Nephron (organoid): Measurements from ENCODE around the gene JPT2.

Source experiments
- H3K27ac Mint-ChIP-seq, 3 experiments: 2 replicates each; pipeline ENCODE4 v1.8.0; 2020; ENCODE audit warnings: mixed read lengths in 3 of 3, mild to moderate bottlenecking in 2 of 3, moderate library complexity in 1 of 3
- H3K27me3 Mint-ChIP-seq: 2 replicates; pipeline ENCODE4 v1.8.0; 2021; ENCODE audit warnings: low read depth, mild to moderate bottlenecking, moderate library complexity, mixed read lengths
- H3K36me3 Mint-ChIP-seq: 2 replicates; pipeline ENCODE4 v1.8.0; 2020; ENCODE audit warnings: low read depth, mixed read lengths
- H3K4me1 Mint-ChIP-seq: 2 replicates; pipeline ENCODE4 v1.8.0; 2020; ENCODE audit warnings: mixed read lengths
- H3K4me3 Mint-ChIP-seq, 3 experiments: 2 replicates each; pipeline ENCODE4 v1.8.0; 2020; ENCODE audit warnings: mild to moderate bottlenecking in 3 of 3, mixed read lengths in 3 of 3, moderate library complexity in 2 of 3
- H3K9me3 Mint-ChIP-seq: 2 replicates; pipeline ENCODE4 v1.8.0; 2020; ENCODE audit warnings: mixed read lengths
- TF ChIP-seq, protein P1 (sequence below), 3 experiments: fragments of 200-600 bp; sonication (generic); IDR thresholded peaks; one replicate each; pipeline ENCODE4 v1.5.0; 2021; ENCODE audit warnings: antibody characterized with exemption in 3 of 3; ENCODE audit not compliant: unreplicated experiment in 3 of 3

The JPT2 gene

GRCh38 chr16:1677942-1678499 lies at the start of gene JPT2:
Gene JPT2, plus strand, starts transcription at chr16:1678279. Its CDS starts 34 bp downstream, at chr16:1678313.
- Mint-ChIP-seq H3K27ac (peak within 1 kb of the TSS; percentile 23 to 86 (median 48)), H3K36me3 (peaks cover 39% of the 10 kb centered on the region), H3K27me3 (peaks cover 3% of the 10 kb centered on the region), H3K9me3 (no peaks in the 10 kb centered on the region), H3K4me3 (peak within 1 kb of the TSS; percentile 93 to 96 (median 94)), H3K4me1 (peaks cover 7% of the 10 kb centered on the region)
- TF ChIP-seq, protein P1, sequence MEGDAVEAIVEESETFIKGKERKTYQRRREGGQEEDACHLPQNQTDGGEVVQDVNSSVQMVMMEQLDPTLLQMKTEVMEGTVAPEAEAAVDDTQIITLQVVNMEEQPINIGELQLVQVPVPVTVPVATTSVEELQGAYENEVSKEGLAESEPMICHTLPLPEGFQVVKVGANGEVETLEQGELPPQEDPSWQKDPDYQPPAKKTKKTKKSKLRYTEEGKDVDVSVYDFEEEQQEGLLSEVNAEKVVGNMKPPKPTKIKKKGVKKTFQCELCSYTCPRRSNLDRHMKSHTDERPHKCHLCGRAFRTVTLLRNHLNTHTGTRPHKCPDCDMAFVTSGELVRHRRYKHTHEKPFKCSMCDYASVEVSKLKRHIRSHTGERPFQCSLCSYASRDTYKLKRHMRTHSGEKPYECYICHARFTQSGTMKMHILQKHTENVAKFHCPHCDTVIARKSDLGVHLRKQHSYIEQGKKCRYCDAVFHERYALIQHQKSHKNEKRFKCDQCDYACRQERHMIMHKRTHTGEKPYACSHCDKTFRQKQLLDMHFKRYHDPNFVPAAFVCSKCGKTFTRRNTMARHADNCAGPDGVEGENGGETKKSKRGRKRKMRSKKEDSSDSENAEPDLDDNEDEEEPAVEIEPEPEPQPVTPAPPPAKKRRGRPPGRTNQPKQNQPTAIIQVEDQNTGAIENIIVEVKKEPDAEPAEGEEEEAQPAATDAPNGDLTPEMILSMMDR (IDR thresholded peaks at IDR 0.05; ENCODE audit: unreplicated experiment in 3 of 3), result no peak

DNA sequence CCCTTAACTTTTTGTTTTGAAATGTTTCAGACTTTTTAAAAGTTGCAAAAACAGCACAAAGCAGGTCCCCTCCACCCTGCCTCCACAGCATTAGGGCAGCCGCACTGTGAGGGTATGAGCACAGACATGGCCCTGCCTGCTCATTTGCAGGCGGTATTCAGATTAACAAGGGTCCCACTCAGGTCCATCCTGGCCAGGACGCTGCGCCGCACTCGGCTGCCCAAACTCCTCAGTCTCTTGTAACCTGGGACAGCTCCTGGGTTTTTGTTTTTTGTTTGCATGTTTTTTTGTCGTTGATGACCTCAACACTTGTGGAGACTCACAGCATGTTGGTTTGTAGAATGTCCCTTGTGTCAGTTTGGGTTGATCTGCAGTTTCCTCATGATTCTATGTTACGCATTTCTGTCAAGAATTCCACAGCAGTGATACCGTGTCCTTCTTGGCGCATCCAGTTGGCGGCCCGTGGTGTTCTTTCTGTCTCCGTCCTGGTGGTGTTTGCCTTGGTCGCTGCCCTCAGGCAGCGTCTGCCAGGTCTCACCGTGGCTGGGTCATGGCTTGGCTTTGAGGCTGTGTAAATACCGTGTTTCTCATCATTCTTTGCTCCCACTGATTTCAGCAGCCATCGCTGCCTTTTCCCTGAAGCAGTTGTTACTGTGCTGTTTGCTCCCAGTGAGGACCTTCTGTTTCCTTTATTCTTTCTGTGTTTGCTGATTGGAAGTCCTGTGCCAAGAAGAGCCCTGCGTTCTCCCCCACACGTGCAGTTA lies 47.4 kb upstream of the JPT2 start:
- TF ChIP-seq, protein P1 (IDR thresholded peaks at IDR 0.05; ENCODE audit: unreplicated experiment in 3 of 3), result no peak
- no peaks in the 10 kb centered on the region for H3K4me1 Mint-ChIP-seq

GRCh38 chr16:1631230-1631629 lies 46.8 kb upstream of the JPT2 start:
- peaks cover 72% of the 10 kb centered on the region for H3K36me3 Mint-ChIP-seq
- H3K4me1 Mint-ChIP-seq, result no peaks in the 10 kb centered on the region
- no peaks in the 10 kb centered on the region for H3K27me3 Mint-ChIP-seq
- TF ChIP-seq, protein P1 (IDR thresholded peaks at IDR 0.05; ENCODE audit: unreplicated experiment in 3 of 3), result no peak
- no peaks in the 10 kb centered on the region for H3K9me3 Mint-ChIP-seq
- H3K27ac Mint-ChIP-seq, result no peak overlapping the region
- no peak overlapping the region for H3K4me3 Mint-ChIP-seq

More for the DNA sequence above, 47.4 kb upstream of the JPT2 start:
- H3K9me3 Mint-ChIP-seq, result no peaks in the 10 kb centered on the region
- H3K27ac Mint-ChIP-seq, result no peak overlapping the region
- peaks cover 70% of the 10 kb centered on the region for H3K36me3 Mint-ChIP-seq
- no peak overlapping the region for H3K4me3 Mint-ChIP-seq
- no peaks in the 10 kb centered on the region for H3K27me3 Mint-ChIP-seq

- TF ChIP-seq, protein P1 (IDR thresholded peaks at IDR 0.05; ENCODE audit: unreplicated experiment in 3 of 3), result no peak
- Mint-ChIP-seq H3K27ac (no peak overlapping the region), H3K4me1 (no peaks in the 10 kb centered on the region), H3K27me3 (no peaks in the 10 kb centered on the region), H3K9me3 (no peaks in the 10 kb centered on the region), H3K36me3 (peaks cover 64% of the 10 kb centered on the region), H3K4me3 (no peak overlapping the region)
These were observed 46.0 kb upstream of the JPT2 start for GRCh38 chr16:1631931-1632637.

- peaks cover 59% of the 10 kb centered on the region for H3K36me3 Mint-ChIP-seq
- H3K27ac Mint-ChIP-seq, result no peak overlapping the region
- H3K4me3 Mint-ChIP-seq, result no peak overlapping the region
- H3K4me1 Mint-ChIP-seq, result no peaks in the 10 kb centered on the region
- H3K27me3 Mint-ChIP-seq, result no peaks in the 10 kb centered on the region
- TF ChIP-seq, protein P1 (IDR thresholded peaks at IDR 0.05; ENCODE audit: unreplicated experiment in 3 of 3), result no peak
- no peaks in the 10 kb centered on the region for H3K9me3 Mint-ChIP-seq
These were observed 45.5 kb upstream of the JPT2 start for GRCh38 chr16:1632638-1632970.
